Lung (tissue), 12 donors: Measurements from ENCODE around the gene SUPT4H1. TPM values are rescaled to one million over a fixed set of nuclear protein-coding genes. Genes with fewer than 3 reads are reported as not detected.

ENCODE experiments used
- ATAC-seq: fragments of 200-7000 bp; cut with Tn5 transposase; one replicate; pipeline ENCODE4 v1.9.1; 2020; ENCODE audit warnings: moderate number of reproducible peaks; ENCODE audit not compliant: insufficient read depth, low FRiP score
- DNase-seq, 3 donors: peaks; one replicate each; pipeline ENCODE4 v3.0.0-alpha.2; 2013 to 2017
- H3K27ac ChIP-seq, 2 donors: one replicate each; pipeline ENCODE4 v1.5.1; 2013; ENCODE audit warnings: mild to moderate bottlenecking in 2 of 2, moderate library complexity in 2 of 2, control low read depth in 1 of 2, inconsistent platforms in 1 of 2, low read depth in 1 of 2, low read length in 1 of 2
- H3K27me3 ChIP-seq, 3 donors: one replicate each; pipeline ENCODE4 v1.5.1; 2013; ENCODE audit warnings: low read length in 2 of 3; ENCODE audit not compliant: control insufficient read depth in 3 of 3, insufficient read depth in 3 of 3
- H3K36me3 ChIP-seq, 4 donors: one replicate each; pipeline ENCODE4 v1.5.1; 2013; ENCODE audit warnings: low read length in 4 of 4, mild to moderate bottlenecking in 1 of 4, moderate library complexity in 1 of 4; ENCODE audit not compliant: control insufficient read depth in 4 of 4, insufficient read depth in 4 of 4
- H3K4me1 ChIP-seq, 5 donors: one replicate each; pipeline ENCODE4 v1.5.1; 2013; ENCODE audit warnings: low read length in 5 of 5, mild to moderate bottlenecking in 2 of 5, moderate library complexity in 1 of 5; ENCODE audit not compliant: control insufficient read depth in 5 of 5, insufficient read depth in 5 of 5
- H3K4me3 ChIP-seq: one replicate; pipeline ENCODE4 v1.5.1; 2013; ENCODE audit warnings: mild to moderate bottlenecking, control low read depth, moderate library complexity
- H3K9ac ChIP-seq, 2 donors: one replicate each; pipeline ENCODE4 v1.5.1; 2013; ENCODE audit warnings: low read length in 2 of 2, control low read depth in 1 of 2; ENCODE audit not compliant: insufficient read depth in 1 of 2
- H3K9me3 ChIP-seq, 4 donors: one replicate each; pipeline ENCODE4 v1.5.1; 2013; ENCODE audit warnings: low read length in 3 of 4, mild to moderate bottlenecking in 1 of 4, moderate library complexity in 1 of 4; ENCODE audit not compliant: control insufficient read depth in 4 of 4, insufficient read depth in 3 of 4
- WGBS, 2 donors: extraction: QIAGEN DNeasy Blood & Tissue Kit; methylation state at CpG; one replicate each; pipeline ENCODE4 v1.1.7; 2013; 5-methylcytosine and 5-hydroxymethylcytosine counted together
- polyA plus RNA-seq, 2 donors: library from polyadenylated mRNA; stranded (reverse); fragments of 200-250 nt; gene quantifications; one replicate each; pipeline ENCODE4 v1.2.1, GENCODE V29; 2013
- total RNA-seq, 2 donors: library from RNA; depleted of rRNA in 1 of 2; stranded (reverse); fragments of >200 nt in 1 of 2; gene quantifications; one replicate each; pipeline ENCODE4 v1.2.1, GENCODE V29; 2014 to 2021
- TF ChIP-seq, protein P1 (sequence below): IDR thresholded peaks from 2 replicates; pipeline ENCODE4 v1.5.1; 2012; ENCODE audit warnings: mild to moderate bottlenecking; ENCODE audit errors: control extremely low read depth, extremely low read depth
- donor health status: control.
- donor health status: control.
- donor health status: Bipolar disorder and iron deficiency.
- donor health status: healthy.
- donor health status: DM: yes; HTN: yes; CAD: no.

SUPT4H1 gene
- total and polyA plus RNA-seq, 4 donors, result 54.6 to 97.5 (median 67.4) TPM

DNA sequence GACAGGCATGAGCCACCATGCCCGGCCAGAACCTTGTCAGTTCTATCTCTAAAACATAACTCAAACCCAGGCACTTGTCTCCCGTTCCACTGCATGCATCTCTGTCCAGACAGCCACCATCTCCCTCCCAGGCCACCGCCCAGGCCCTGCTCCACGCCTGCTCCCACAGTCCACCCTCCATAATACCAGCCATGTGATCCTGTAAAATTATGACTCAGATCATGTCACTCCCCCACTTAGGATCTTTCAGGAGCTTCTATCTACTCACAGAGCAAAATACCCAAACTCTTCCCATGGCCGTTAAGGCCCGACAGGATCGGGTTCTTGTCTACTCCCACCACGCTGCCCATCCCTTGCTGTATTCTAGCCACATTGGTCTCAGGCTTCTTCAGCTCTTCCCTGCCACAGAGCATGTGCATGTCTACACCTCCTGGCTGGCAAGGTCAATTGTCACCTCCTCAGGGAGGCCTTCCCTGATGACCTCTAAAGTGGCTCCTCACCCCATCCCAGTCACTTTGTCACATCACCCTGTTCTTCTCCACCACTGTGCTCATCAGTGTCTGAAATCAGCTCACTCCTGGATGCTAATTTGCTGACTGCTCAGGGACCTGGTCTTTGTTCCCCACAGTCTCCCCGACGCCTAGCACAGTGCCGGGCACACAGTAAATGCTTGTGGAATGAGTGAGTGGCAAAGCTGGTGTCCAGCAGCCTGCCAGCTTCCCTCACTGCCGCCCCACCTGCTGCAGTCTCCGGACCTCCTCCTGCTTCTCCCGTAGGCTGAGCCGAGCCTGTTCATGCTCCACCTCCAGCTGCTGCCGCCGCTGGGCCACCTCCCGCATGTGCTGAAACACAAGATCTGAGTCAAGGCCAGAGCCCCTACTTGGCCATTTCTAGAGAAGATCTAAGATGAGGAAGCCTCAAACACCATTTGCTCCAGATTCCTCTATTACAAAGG is 30.2 kb downstream of the SUPT4H1 start:
- WGBS, 2 donors, result 91 to 92% methylated on average over 18 of the region's 18 CpGs
- DNase-seq (no peak), ATAC-seq (no peak)
- TF ChIP-seq, protein P1, sequence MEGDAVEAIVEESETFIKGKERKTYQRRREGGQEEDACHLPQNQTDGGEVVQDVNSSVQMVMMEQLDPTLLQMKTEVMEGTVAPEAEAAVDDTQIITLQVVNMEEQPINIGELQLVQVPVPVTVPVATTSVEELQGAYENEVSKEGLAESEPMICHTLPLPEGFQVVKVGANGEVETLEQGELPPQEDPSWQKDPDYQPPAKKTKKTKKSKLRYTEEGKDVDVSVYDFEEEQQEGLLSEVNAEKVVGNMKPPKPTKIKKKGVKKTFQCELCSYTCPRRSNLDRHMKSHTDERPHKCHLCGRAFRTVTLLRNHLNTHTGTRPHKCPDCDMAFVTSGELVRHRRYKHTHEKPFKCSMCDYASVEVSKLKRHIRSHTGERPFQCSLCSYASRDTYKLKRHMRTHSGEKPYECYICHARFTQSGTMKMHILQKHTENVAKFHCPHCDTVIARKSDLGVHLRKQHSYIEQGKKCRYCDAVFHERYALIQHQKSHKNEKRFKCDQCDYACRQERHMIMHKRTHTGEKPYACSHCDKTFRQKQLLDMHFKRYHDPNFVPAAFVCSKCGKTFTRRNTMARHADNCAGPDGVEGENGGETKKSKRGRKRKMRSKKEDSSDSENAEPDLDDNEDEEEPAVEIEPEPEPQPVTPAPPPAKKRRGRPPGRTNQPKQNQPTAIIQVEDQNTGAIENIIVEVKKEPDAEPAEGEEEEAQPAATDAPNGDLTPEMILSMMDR, result no peak
- H3K9me3 ChIP-seq, result no peaks in the 10 kb centered on the region
- H3K27ac ChIP-seq, result no peak overlapping the region
- H3K36me3 ChIP-seq, result no peaks in the 10 kb centered on the region
- H3K4me1 ChIP-seq, result peaks cover 0 to 14% (median 6%) of the 10 kb centered on the region in 5 donors
- H3K9ac ChIP-seq, result no peak overlapping the region
- H3K4me3 ChIP-seq, result no peak overlapping the region
- H3K27me3 ChIP-seq, result no peaks in the 10 kb centered on the region

GRCh38 chr17:58320570-58321323 is 31.3 kb downstream of the SUPT4H1 start:
- Histone ChIP-seq H3K9me3 (no peaks in the 10 kb centered on the region), H3K36me3 (peaks cover 0 to 2% (median 0%) of the 10 kb centered on the region in 4 donors), H3K9ac (no peak overlapping the region), H3K27ac (no peak overlapping the region), H3K4me1 (peaks cover 0 to 14% (median 6%) of the 10 kb centered on the region in 5 donors), H3K4me3 (no peak overlapping the region), H3K27me3 (no peaks in the 10 kb centered on the region)
- 88 to 93% methylated on average over 9 of the region's 9 CpGs for WGBS, 2 donors
- TF ChIP-seq, protein P1, result no peak
- DNase-seq (no peak), ATAC-seq (no peak)

- no peaks in the 10 kb centered on the region for H3K9me3 ChIP-seq
- no peaks in the 10 kb centered on the region for H3K27me3 ChIP-seq
- H3K27ac ChIP-seq, result no peak overlapping the region
- TF ChIP-seq, protein P1, result no peak
- H3K4me1 ChIP-seq, result peaks cover 0 to 13% (median 5%) of the 10 kb centered on the region in 5 donors
- no peak overlapping the region for H3K4me3 ChIP-seq
- DNase-seq (peak in 1 of 3 donors; percentile 2), ATAC-seq (no peak)
- H3K9ac ChIP-seq, result no peak overlapping the region
- 94 to 95% methylated on average over 7 of the region's 7 CpGs for WGBS, 2 donors
- peaks cover 0 to 4% (median 0%) of the 10 kb centered on the region in 4 donors for H3K36me3 ChIP-seq
Observed at GRCh38 chr17:58320163-58320558, 31.8 kb downstream of the SUPT4H1 start.
